AML-193 (cell line): Measurements from ENCODE around the gene CRYBG1.
"Not testable (repeated sequence)": the region's sequence is repeated elsewhere in the genome, so short reads cannot be mapped to it uniquely, and the experiment has no call there.

Source experiments
- DNase-seq, 2 experiments: peaks; one replicate each; lab custom pipeline; 2025; lab: John Stamatoyannopoulos, UW

Gene CRYBG1

GRCh38 chr6:106527979-106528378 is 167.5 kb downstream of the CRYBG1 start:
- DNase-seq, result no peak

- DNase-seq, result no peak
Measured at GRCh38 chr6:106528521-106528920, 168.0 kb downstream of the CRYBG1 start.

GRCh38 chr6:106529438-106529837 is 168.9 kb downstream of the CRYBG1 start:
- no peak for DNase-seq

- no peak for DNase-seq
Measured at GRCh38 chr6:106530026-106530425, 169.5 kb downstream of the CRYBG1 start.

GRCh38 chr6:106530502-106530901 is 170.0 kb downstream of the CRYBG1 start:
- DNase-seq, result no peak

- DNase-seq, result peak; percentile 48
Measured at GRCh38 chr6:106533054-106533453, 172.5 kb downstream of the CRYBG1 start.

GRCh38 chr6:106534004-106534403 is 173.5 kb downstream of the CRYBG1 start:
- DNase-seq, result no peak

- no peak for DNase-seq
Measured at GRCh38 chr6:106534564-106534982, 174.1 kb downstream of the CRYBG1 start.

- no peak for DNase-seq
Measured at GRCh38 chr6:106535012-106535411, 174.5 kb downstream of the CRYBG1 start.

GRCh38 chr6:106536357-106536756 is 175.8 kb downstream of the CRYBG1 start:
- DNase-seq, result no peak

- DNase-seq, result peak; percentile 20 to 24
Measured at GRCh38 chr6:106536851-106537250, 176.3 kb downstream of the CRYBG1 start.

- DNase-seq, result no peak
Measured at GRCh38 chr6:106537662-106538061, 177.1 kb downstream of the CRYBG1 start.

- peak; percentile 17 to 19 for DNase-seq
Measured at GRCh38 chr6:106538145-106538544, 177.6 kb downstream of the CRYBG1 start.

- no peak for DNase-seq
Measured at GRCh38 chr6:106539936-106540335, 179.4 kb downstream of the CRYBG1 start.

GRCh38 chr6:106540432-106540831 is 179.9 kb downstream of the CRYBG1 start:
- DNase-seq, result no peak

- peak in 1 of 2 experiments; percentile 16 for DNase-seq
Measured at GRCh38 chr6:106540907-106541306, 180.4 kb downstream of the CRYBG1 start.

GRCh38 chr6:106546261-106546690 is 185.8 kb downstream of the CRYBG1 start:
- no peak for DNase-seq

- DNase-seq, result peak; percentile 94 to 95
Measured at GRCh38 chr6:106546691-106547414, 186.3 kb downstream of the CRYBG1 start.

- no peak for DNase-seq
Measured at GRCh38 chr6:106547601-106548453, 187.3 kb downstream of the CRYBG1 start.

- DNase-seq, result not testable (repeated sequence)
Measured at GRCh38 chr6:106548926-106549455, 188.5 kb downstream of the CRYBG1 start.

GRCh38 chr6:106549521-106549920 is 189.0 kb downstream of the CRYBG1 start:
- DNase-seq, result no peak

- DNase-seq, result no peak
Measured at GRCh38 chr6:106551155-106551554, 190.6 kb downstream of the CRYBG1 start.

GRCh38 chr6:106553440-106553839 is 192.9 kb downstream of the CRYBG1 start:
- DNase-seq, result no peak
